Left renal cortex interstitium (tissue), 4 donors: ENCODE results near the gene P2RX4. TPM values are rescaled to one million over a fixed set of nuclear protein-coding genes. Genes with fewer than 3 reads are reported as not detected.
"Not testable (repeated sequence)": the region's sequence is repeated elsewhere in the genome, so short reads cannot be mapped to it uniquely, and the experiment has no call there.

Source experiments
- DNase-seq, 4 donors: peaks; one replicate each; pipeline ENCODE4 v3.0.0-alpha.2; 2013; ENCODE audit warnings: low read depth in 4 of 4, low spot score in 2 of 4, missing footprints in 1 of 4
- polyA plus RNA-seq, 4 donors: library from polyadenylated mRNA; unstranded; fragments of 120-200 nt; gene quantifications; one replicate each; pipeline ENCODE4 v1.2.1, GENCODE V29; 2013; ENCODE audit not compliant: insufficient read length in 4 of 4

The P2RX4 gene, protein sequence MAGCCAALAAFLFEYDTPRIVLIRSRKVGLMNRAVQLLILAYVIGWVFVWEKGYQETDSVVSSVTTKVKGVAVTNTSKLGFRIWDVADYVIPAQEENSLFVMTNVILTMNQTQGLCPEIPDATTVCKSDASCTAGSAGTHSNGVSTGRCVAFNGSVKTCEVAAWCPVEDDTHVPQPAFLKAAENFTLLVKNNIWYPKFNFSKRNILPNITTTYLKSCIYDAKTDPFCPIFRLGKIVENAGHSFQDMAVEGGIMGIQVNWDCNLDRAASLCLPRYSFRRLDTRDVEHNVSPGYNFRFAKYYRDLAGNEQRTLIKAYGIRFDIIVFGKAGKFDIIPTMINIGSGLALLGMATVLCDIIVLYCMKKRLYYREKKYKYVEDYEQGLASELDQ
- 10 to 100 TPM; 30.2 to 38.3 (median 34.4) TPM for polyA plus RNA-seq

GRCh38 chr12:121209624-121210572 is at the start of gene P2RX4:
Gene P2RX4, plus strand, starts transcription at chr12:121210129. Its CDS starts 36 bp downstream, at chr12:121210165.
- peak; percentile 55 to 76 (median 63) for DNase-seq

- no peak for DNase-seq
Measured at GRCh38 chr12:121162384-121162783, 47.5 kb upstream of the P2RX4 start.

DNA sequence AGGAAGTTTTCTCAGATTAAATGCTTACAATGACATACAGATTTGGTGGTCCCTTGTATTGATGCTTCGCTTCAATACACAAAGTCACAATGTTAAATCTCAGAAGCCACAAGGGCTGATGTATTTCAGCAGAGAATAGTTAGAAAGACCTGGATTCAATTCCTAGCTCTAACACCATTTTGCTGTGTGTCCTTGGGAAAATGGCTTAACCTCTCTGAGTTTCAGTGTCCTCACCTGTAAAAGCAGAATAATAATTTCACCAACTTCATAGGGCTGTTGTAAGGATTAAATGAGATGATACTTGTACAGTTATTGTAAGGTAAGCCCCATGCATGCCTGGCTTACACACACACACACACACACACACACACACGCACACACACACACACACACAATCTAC is 46.9 kb upstream of the P2RX4 start:
- no peak for DNase-seq

DNA sequence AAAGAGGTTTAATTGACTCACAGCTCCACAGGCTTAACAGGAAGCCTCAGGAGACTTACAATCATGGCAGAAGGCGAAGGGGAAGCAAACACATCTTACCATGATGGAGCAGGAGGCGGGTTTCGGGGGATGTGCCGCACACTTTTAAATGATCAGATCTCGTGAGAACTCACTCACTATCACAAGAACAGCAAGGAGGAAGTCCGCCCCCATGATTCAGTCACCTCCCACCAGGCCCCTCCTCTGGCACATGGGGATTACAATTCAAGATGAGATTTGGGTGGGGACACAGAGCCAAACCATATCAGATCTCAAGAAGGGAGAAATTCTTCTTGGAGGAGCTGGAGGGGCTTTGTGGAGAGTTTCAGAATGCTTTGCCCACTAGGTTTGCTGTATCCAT is 45.1 kb upstream of the P2RX4 start:
- DNase-seq: not testable (repeated sequence)

GRCh38 chr12:121165316-121165715 is 44.6 kb upstream of the P2RX4 start:
- DNase-seq: no peak

DNA sequence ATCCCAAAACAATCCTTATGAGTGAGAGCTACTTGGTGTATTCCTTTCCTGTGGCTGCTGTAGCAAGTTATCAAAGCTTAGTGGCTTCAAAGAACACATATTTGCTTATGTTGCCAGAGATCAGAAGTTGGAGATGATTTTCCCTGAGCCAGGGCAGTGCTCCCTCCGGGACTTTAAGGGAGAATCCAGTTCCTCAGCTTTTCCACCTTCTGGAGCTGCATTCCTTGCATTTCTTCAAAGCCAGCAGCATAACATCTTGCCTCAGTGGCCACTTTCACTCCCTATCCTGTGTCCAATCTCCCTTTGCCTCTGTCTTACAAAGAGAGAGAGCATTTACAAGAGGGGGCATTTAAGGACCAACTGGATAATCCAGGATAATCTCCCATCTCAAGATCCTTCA is 43.6 kb upstream of the P2RX4 start:
- no peak for DNase-seq

GRCh38 chr12:121167232-121167820 is 42.6 kb upstream of the P2RX4 start:
- no peak for DNase-seq

GRCh38 chr12:121167951-121168350 is 42.0 kb upstream of the P2RX4 start:
- no peak for DNase-seq

DNA sequence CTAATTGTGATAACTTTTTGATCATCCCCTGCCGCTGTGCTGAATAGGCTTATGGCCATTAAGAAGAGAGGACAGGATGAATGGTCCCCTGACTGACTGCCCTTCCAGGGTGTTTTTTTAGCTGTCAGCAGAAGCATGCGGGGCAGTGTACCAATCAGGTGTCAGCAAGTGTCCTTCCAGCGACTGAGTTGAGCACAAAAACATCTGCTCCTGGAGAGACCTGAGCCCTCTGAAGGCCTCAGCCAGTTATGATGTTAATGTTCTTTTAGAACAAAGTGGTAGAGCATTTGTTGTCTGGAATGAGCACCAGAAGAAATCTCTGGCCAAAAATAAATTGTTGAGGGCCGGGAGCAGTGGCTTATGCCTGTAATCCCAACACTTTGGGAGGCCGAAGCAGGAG is 39.8 kb upstream of the P2RX4 start:
- DNase-seq: no peak

DNA sequence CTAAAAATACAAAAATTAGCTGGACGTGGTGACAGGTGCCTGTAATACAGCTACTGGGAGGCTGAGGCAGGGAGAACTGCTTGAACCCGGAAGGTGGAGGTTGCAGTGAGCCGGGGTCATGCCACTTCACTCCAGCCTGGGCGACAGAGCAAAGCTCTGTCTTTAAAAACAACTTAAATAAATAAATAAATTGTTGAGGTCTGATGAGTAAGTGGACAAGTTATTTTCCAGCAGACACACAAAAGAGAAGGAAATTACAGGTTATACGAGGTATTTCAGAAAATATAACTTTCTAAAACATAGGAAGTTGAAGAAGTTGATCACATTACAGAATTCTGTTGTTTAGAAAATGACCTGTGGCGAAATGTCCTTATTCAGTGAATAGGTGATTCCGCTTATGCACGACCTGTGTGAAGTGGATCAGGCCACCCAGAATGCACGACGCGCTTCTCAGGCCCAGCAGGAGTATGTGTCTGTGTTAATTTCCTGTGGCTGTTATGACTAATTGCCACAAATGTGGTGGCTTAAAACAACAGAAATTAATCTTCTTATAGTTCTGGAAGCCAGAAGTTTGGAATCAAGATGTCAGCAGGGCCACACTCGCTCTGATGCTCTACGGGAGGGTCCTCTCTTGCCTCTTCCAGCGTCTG is 39.2 kb upstream of the P2RX4 start:
- no peak for DNase-seq

DNA sequence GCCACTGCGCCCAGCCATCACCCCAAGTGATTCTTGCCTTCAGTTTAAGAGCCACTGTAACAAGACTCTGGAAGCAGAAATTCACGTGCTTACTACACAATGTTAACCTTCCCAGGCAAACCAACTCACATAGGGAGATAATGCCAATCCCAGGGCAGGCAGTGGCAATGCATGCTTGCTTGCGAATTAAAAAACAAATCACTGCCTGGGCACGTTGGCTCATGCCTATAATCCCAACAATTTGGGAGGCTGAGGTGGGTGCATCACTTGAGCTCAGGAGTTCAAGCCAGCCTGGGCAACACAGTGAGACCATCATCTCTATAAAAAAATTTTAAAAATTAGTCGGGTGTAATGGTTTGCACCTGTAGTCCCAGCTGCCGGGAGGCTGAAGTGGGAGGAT is 37.8 kb upstream of the P2RX4 start:
- DNase-seq: no peak

DNA sequence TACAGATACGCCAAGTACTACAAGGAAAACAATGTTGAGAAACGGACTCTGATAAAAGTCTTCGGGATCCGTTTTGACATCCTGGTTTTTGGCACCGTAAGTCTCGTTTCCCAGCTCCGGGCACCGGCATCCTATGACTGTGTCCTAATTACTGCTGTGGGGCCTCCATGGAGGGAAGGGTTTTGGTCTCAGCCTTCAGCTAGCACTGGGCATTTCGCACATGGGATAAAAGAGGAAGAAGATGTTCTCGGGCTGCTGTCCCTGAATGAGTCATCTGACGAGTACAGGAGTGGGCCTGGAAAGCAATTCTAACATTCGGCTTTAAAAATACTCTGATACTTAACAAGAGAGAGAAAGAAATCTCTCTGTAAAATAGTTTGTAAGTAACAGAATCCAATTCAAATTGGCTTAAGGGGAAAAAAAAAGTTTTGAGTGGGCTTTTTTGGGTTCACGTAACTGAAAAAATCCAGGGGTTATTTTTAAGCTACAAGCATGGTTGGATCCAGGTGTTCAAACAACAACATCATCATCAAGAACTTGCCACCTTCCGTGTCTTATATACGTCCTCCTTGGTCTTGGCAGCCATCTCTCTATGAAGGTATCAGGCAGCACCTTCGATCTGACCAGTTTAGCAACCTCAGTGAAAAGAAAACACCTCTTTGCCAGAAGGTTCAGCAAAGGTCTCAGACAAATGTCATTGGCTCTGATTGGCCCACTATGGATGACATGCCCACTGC is 34.4 kb upstream of the P2RX4 start:
- no peak for DNase-seq

- DNase-seq: no peak
Measured at GRCh38 chr12:121176826-121177529, 33.0 kb upstream of the P2RX4 start.

- DNase-seq: no peak
Measured at GRCh38 chr12:121181181-121181580, 28.7 kb upstream of the P2RX4 start.

DNA sequence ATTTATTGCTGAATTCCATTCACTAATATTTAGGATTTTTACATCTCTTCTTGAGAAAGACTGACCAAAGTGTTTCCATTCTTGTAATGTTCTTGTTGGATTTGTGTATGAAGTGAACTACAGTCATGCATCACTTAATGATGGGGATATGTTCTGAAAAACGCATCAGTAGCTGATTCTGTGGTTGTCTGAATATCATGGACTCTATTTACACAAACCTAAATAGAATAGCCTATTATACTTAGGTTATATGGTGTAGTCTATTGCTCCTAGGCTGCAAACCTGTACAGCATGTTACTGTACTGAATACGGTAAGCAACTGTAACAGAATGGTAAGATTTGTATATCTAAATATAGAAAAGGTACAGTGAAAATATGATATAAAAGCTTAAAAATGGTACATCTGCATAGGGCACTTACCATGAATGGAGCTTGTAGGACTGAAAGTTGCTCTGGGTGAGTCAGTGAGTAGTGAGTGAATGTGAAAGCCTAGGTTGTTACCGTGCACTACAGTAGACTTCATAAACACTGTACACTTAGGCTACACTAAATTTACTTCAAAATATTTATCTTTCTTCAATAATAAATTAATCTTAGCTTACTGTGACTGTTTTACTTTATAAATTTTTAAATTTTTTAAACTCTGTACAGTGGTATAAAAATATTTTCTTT is 27.6 kb upstream of the P2RX4 start:
- DNase-seq: no peak

- DNase-seq: no peak
Measured at GRCh38 chr12:121184425-121184824, 25.5 kb upstream of the P2RX4 start.

DNA sequence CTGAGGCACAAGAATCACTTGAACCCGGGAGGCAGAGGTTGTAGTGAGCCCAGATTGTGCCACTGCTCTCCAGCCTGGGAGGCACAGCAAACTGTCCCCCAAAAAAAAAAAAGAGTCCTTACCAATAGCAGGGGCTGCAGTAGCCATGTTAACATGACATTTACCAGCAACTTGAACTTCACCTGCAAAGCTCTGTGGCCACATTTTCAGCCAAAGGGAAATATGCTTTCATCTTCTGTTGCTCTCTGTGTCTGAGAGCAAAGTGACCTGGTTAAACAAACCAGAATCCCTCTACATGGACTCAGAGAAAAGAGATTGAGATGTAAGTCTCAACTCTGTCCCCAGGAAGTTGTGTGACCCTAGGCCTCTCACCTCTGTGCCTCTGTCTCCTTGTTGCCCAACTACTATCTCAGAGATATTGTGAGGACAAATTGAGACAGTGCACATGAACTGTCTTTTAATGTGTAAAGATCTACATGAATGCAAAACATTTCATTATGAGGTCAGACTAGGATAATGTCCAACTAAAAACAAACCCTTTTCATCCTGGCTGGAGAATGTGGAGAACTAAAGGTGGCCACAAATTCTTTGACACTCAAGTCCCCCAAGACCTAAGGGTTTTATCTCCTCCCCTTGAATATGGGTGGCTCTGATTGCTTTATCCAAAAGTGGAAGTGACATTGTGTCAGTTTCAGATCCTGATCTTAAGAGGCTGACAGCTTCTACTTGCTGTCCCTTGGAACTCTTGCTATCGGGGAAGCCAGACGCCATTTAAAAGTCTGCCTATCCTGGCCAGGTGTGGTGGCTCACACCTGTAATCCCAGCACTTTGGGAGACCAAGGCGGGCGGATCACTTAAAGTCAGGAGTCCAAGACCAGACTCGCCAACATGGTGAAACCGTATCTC is 24.7 kb upstream of the P2RX4 start:
- no peak for DNase-seq

- no peak for DNase-seq
Measured at GRCh38 chr12:121186826-121187225, 23.1 kb upstream of the P2RX4 start.
